Measurements from ENCODE around the gene CYP26C1. TPM values are rescaled to one million over a fixed set of nuclear protein-coding genes. Genes with fewer than 3 reads are reported as not detected.

The CYP26C1 gene
- total RNA-seq (ENCODE audit: unreplicated experiment), result 0.10 TPM
- long read RNA-seq, result 0 reads

GRCh38 chr10:93059975-93060886 lies at the start of gene CYP26C1:
TSS of gene CYP26C1 (plus strand) at chr10:93060798. CDS start at chr10:93061264, 466 bp downstream.
- no peak within 1 kb of the TSS for H3K27ac Mint-ChIP-seq (ENCODE audit: unreplicated experiment)
- H3K36me3 Mint-ChIP-seq (ENCODE audit: unreplicated experiment), result no peaks in the 10 kb centered on the region
- peaks cover 15% of the 10 kb centered on the region for H3K9me3 Mint-ChIP-seq (ENCODE audit: unreplicated experiment)
- peak within 1 kb of the TSS; percentile 85 for H3K4me3 Mint-ChIP-seq (ENCODE audit: unreplicated experiment)
- peaks cover 26% of the 10 kb centered on the region for H3K27me3 Mint-ChIP-seq (ENCODE audit: unreplicated experiment)
- no peak for TF ChIP-seq CTCF (IDR thresholded peaks at IDR 0.05; ENCODE audit: partially characterized antibody, unreplicated experiment)
- no peak for DNase-seq
- H3K4me1 Mint-ChIP-seq (ENCODE audit: low read depth, unreplicated experiment), result peaks cover 10% of the 10 kb centered on the region

- H3K9me3 Mint-ChIP-seq (ENCODE audit: unreplicated experiment), result no peaks in the 10 kb centered on the region
- no peak overlapping the region for H3K27ac Mint-ChIP-seq (ENCODE audit: unreplicated experiment)
- peaks cover 3% of the 10 kb centered on the region for H3K4me1 Mint-ChIP-seq (ENCODE audit: low read depth, unreplicated experiment)
- TF ChIP-seq CTCF (IDR thresholded peaks at IDR 0.05; ENCODE audit: partially characterized antibody, unreplicated experiment), result no peak
- H3K36me3 Mint-ChIP-seq (ENCODE audit: unreplicated experiment), result no peaks in the 10 kb centered on the region
- no peak overlapping the region for H3K4me3 Mint-ChIP-seq (ENCODE audit: unreplicated experiment)
- no peaks in the 10 kb centered on the region for H3K27me3 Mint-ChIP-seq (ENCODE audit: unreplicated experiment)
- DNase-seq, result no peak
These were observed 44.9 kb upstream of the CYP26C1 start for GRCh38 chr10:93015722-93016121.

DNA sequence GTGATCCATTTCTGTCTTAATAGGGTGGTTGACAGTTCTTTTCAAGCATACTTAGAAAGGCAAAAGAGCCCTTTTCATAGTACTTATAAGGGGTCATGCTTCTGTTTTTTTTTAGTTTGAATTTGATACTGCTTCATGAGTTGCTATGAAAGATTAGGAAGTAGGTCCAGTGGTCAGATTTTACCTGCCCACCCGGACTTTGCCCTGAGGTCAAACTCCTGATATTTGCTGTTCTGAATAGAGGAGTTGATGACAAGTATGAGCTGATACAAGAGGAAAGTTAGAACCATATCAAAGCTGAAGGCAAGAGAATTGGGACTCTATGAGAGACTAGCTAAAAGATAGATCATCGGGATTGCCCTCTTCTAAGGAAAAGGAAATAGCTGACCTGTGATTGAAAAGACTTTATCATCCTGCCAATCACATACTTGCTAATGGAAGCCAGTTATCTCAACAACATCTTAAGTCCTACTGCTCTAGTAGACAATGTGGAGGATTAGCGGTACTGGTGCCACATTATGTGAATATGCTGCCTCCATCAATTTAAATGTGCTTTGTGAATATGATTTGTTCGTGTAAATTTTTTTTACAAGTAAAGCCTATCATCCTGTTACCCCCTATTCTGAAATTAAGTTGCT lies 37.5 kb upstream of the CYP26C1 start:
- TF ChIP-seq CTCF (IDR thresholded peaks at IDR 0.05; ENCODE audit: partially characterized antibody, unreplicated experiment), result no peak
- H3K36me3 Mint-ChIP-seq (ENCODE audit: unreplicated experiment), result peaks cover 13% of the 10 kb centered on the region
- H3K27me3 Mint-ChIP-seq (ENCODE audit: unreplicated experiment), result peaks cover 4% of the 10 kb centered on the region
- H3K9me3 Mint-ChIP-seq (ENCODE audit: unreplicated experiment), result peaks cover 4% of the 10 kb centered on the region
- DNase-seq, result no peak
- H3K4me1 Mint-ChIP-seq (ENCODE audit: low read depth, unreplicated experiment), result no peaks in the 10 kb centered on the region
- no peak overlapping the region for H3K4me3 Mint-ChIP-seq (ENCODE audit: unreplicated experiment)
- H3K27ac Mint-ChIP-seq (ENCODE audit: unreplicated experiment), result no peak overlapping the region

DNA sequence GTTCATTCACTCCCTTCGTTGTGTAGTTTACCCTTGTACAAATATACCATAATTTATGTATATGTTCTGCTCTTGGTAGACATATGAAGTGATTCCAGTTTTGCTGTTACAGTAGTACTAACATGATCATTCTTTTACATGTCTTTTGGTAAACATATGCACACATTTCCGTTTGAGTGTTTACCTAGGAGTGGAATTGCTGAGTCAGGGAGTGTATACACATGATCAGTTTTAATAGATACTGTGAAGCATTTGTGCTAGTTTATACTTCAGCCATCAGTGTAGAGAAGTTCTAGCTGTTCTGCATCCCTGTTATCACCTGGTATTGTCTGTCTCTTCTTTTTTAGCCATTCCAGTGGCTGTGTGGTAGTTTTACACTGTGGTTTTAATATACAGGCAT lies 34.5 kb upstream of the CYP26C1 start:
- Mint-ChIP-seq H3K4me1 (ENCODE audit: low read depth, unreplicated experiment) (no peaks in the 10 kb centered on the region), H3K27me3 (ENCODE audit: unreplicated experiment) (peaks cover 4% of the 10 kb centered on the region), H3K4me3 (ENCODE audit: unreplicated experiment) (no peak overlapping the region), H3K36me3 (ENCODE audit: unreplicated experiment) (peaks cover 13% of the 10 kb centered on the region), H3K27ac (ENCODE audit: unreplicated experiment) (no peak overlapping the region), H3K9me3 (ENCODE audit: unreplicated experiment) (peaks cover 4% of the 10 kb centered on the region)
- no peak for TF ChIP-seq CTCF (IDR thresholded peaks at IDR 0.05; ENCODE audit: partially characterized antibody, unreplicated experiment)
- DNase-seq, result no peak

GRCh38 chr10:93027508-93027907 lies 33.1 kb upstream of the CYP26C1 start:
- TF ChIP-seq CTCF (IDR thresholded peaks at IDR 0.05; ENCODE audit: partially characterized antibody, unreplicated experiment), result no peak
- Mint-ChIP-seq H3K4me1 (ENCODE audit: low read depth, unreplicated experiment) (no peaks in the 10 kb centered on the region), H3K9me3 (ENCODE audit: unreplicated experiment) (peaks cover 4% of the 10 kb centered on the region), H3K36me3 (ENCODE audit: unreplicated experiment) (peaks cover 13% of the 10 kb centered on the region), H3K27me3 (ENCODE audit: unreplicated experiment) (peaks cover 4% of the 10 kb centered on the region), H3K27ac (ENCODE audit: unreplicated experiment) (no peak overlapping the region), H3K4me3 (ENCODE audit: unreplicated experiment) (no peak overlapping the region)
- no peak for DNase-seq
